ENCODE data around the gene IP6K1.

Gene IP6K1

DNA sequence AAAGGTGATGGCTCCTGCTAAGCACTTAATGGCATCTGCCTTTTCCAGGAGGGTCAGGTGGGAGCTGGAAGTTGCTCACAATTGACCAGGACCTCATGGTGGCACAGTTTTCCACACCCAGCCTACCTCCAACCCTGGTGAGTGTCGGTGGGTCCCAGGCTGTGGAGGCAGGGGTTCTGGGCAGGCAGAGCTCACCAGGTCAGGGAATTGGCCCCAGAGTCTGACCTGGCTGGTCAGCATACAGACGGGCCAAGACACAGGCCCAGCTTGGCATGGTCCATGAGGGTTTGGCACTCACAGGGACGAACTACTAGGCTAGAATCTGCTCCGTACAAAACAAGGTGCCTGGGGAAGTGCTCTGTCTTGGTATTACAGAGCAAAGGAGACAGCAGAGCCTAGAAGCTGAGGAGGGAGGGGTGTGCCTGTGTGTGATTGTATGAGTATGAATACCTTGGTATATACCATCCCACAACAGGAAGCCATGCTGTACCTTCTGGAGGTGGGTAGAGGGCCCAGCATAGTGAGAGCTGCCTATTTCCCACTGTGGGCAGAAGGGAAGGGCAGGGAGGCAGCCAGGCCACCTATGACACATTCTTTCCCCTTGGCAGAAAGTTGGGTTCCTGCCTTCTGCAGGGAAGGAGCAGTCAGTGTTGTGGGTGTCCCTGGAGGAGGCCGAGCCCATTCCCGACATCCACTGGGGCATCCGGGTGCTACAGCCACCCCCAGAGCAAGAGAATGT, 105.7 kb downstream of the IP6K1 start:
- H3K9ac ChIP-seq (ENCODE audit: low read length), result no peak overlapping the region
- no peaks in the 10 kb centered on the region for H3K27me3 ChIP-seq (ENCODE audit: control insufficient read depth in 1 of 2, insufficient read depth in 2 of 2, low read length in 2 of 2)
- H3K4me1 ChIP-seq (ENCODE audit: insufficient read depth, low read length), result no peaks in the 10 kb centered on the region
- no peak overlapping the region for H3K4me3 ChIP-seq (ENCODE audit: low read depth in 1 of 2, low read length in 2 of 2)
- H3K27ac ChIP-seq (ENCODE audit: low read depth, low read length), result no peak overlapping the region
- H3K9me3 ChIP-seq (ENCODE audit: low read length), result no peaks in the 10 kb centered on the region
- peaks cover 50% of the 10 kb centered on the region for H3K36me3 ChIP-seq (ENCODE audit: insufficient read depth, low read length)

DNA sequence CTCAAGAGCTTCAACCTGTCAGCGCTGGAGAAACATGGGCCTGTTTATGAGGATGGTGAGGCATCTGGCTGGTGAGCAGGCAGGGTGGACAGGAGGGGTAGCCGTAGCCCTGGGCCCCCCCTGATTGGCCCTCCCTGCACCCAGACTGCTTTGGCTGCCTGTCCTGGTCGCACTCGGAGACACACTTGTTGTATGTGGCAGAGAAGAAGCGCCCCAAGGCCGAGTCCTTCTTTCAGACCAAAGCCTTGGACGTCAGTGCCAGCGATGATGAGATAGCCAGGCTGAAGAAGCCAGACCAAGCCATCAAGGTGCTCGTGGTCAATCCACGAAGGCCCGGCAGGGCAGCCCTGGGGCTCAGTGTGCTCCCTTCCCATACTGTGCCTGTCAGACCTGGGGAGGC, 110.4 kb downstream of the IP6K1 start:
- Histone ChIP-seq H3K9me3 (ENCODE audit: low read length) (no peaks in the 10 kb centered on the region), H3K4me1 (ENCODE audit: insufficient read depth, low read length) (peaks cover 12% of the 10 kb centered on the region), H3K9ac (ENCODE audit: low read length) (no peak overlapping the region), H3K27me3 (ENCODE audit: control insufficient read depth in 1 of 2, insufficient read depth in 2 of 2, low read length in 2 of 2) (no peaks in the 10 kb centered on the region), H3K4me3 (ENCODE audit: low read depth in 1 of 2, low read length in 2 of 2) (no peak overlapping the region), H3K36me3 (ENCODE audit: insufficient read depth, low read length) (peaks cover 49% of the 10 kb centered on the region), H3K27ac (ENCODE audit: low read depth, low read length) (no peak overlapping the region)

DNA sequence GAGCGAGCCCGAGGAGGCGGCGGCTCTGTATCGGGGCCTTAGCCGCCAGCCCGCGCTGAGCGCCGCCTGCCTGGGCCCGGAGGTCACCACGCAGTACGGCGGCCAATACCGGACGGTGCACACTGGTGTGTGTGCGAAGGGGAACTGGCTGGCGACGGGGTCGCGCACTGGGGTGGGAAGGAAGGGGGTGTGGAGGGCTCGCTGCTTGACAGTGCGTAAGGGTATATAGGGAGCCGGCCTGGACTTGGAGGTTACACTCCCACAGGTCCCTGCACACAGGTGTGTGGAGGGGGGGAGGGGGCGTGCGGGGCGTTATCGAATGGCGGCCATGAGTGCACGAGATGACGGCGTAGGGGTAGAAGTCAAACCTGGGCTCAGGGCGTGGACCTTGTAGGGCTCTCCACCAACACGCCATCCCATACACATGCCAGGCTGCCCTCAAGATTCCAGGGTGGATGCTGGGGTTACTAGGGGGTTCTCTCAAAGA, 111.8 kb downstream of the IP6K1 start:
- peak overlapping the region; percentile 77 to 78 for H3K4me3 ChIP-seq (ENCODE audit: low read depth in 1 of 2, low read length in 2 of 2)
- H3K27ac ChIP-seq (ENCODE audit: low read depth, low read length), result peak overlapping the region; percentile 50
- no peaks in the 10 kb centered on the region for H3K9me3 ChIP-seq (ENCODE audit: low read length)
- peaks cover 12% of the 10 kb centered on the region for H3K4me1 ChIP-seq (ENCODE audit: insufficient read depth, low read length)
- peak overlapping the region; percentile 39 for H3K9ac ChIP-seq (ENCODE audit: low read length)
- no peaks in the 10 kb centered on the region for H3K27me3 ChIP-seq (ENCODE audit: control insufficient read depth in 1 of 2, insufficient read depth in 2 of 2, low read length in 2 of 2)
- peaks cover 35% of the 10 kb centered on the region for H3K36me3 ChIP-seq (ENCODE audit: insufficient read depth, low read length)

Measured in muscle layer of colon (tissue), 2 donors.